ENCODE data around the gene SLC35F1. TPM values are rescaled to one million over a fixed set of nuclear protein-coding genes. Genes with fewer than 3 reads are reported as not detected.
A peak's percentile ranks its signal among the peaks of the same experiment; 100 is the strongest.

SLC35F1 gene
- total and polyA plus RNA-seq, 9 of the 15 experiments (the other 6 are each of a cell fraction or from before 2014, with no cell fraction given), result 0.03 to 0.06 TPM; not detected in 7

GRCh38 chr6:118152524-118152923 is 245.5 kb downstream of the SLC35F1 start (continued):
- TF ChIP-seq TFE3 (CRISPR knock-in tag; IDR thresholded peaks at IDR 0.05) (peak; percentile 74), TCF7 (IDR thresholded peaks at IDR 0.05; ENCODE audit: borderline replicate concordance) (no peak), USF2 (CRISPR knock-in tag; IDR thresholded peaks at IDR 0.05) (peak; percentile 33; the same call in 1 of the 2 replicates), PRPF4 (IDR thresholded peaks at IDR 0.05; ENCODE audit: insufficient read depth, low read depth, low read length, poor library complexity, severe bottlenecking) (no peak), ZNF785 (CRISPR knock-in tag; IDR thresholded peaks at IDR 0.05) (no peak)

GRCh38 chr6:118161343-118161742 is 254.3 kb downstream of the SLC35F1 start:
- no peak for FAIRE-seq
- no peak overlapping the region for H3K4me2 ChIP-seq (ENCODE audit: insufficient read depth, low read length)
- no peaks in the 10 kb centered on the region for H4K20me1 ChIP-seq (replicated peaks; ENCODE audit: control insufficient read depth, insufficient read depth, low read length)
- no TSS peak for BruUV-seq (replicated peaks)
- 0% methylated on average over 1 of the region's 1 CpG for WGBS (ENCODE audit: insufficient coverage, low coverage, missing lambda C conversion rate)
- in situ Hi-C loops (cut with MboI) (no loop called here), intact Hi-C loops (cut with micrococcal nuclease) (no loop called here)
- no peaks in the 10 kb centered on the region for H3K9me1 ChIP-seq (ENCODE audit: control insufficient read depth, insufficient read depth, low read length)
- H3K9me3 ChIP-seq (replicated peaks; ENCODE audit: control insufficient read depth, insufficient read depth, low read depth, low read length), result no peaks in the 10 kb centered on the region
- POLR2A ChIA-PET, result interaction anchor here (0.6 kb wide), 1 partner anchor 1179 kb away, joined by 3 read pairs; no protein-coding TSS in a partner anchor
- no peaks in the 10 kb centered on the region for H3K4me1 ChIP-seq (replicated peaks in 1 of 2; ENCODE audit: control insufficient read depth in 2 of 2, insufficient read depth in 2 of 2, low read length in 2 of 2)
- no peak overlapping the region for H3K4me3 ChIP-seq
- CTCF ChIA-PET (ENCODE audit: low intra/inter-chr PET ratio), result interaction anchor here (0.7 kb wide), 1 partner anchor 9 kb away, joined by 3 read pairs; no protein-coding TSS in a partner anchor
- TF ChIP-seq PTBP1 (IDR thresholded peaks at IDR 0.05; ENCODE audit: low read depth, low read length), result no peak
- TF ChIP-seq ATF3 (IDR thresholded peaks at IDR 0.05), result no peak
- no peak for TF ChIP-seq ATF3 (CRISPR knock-in tag; conservative IDR thresholded peaks at IDR 0.05)
- no peak for TF ChIP-seq BCL6 (CRISPR knock-in tag; IDR thresholded peaks at IDR 0.05)
- TF ChIP-seq MLLT1 (IDR thresholded peaks at IDR 0.05), result no peak
- TF ChIP-seq MCM5 (IDR thresholded peaks at IDR 0.05; ENCODE audit: low read depth), result no peak
- no peak for TF ChIP-seq ZNF347 (CRISPR knock-in tag; IDR thresholded peaks at IDR 0.05; ENCODE audit: low read depth)
- TF ChIP-seq ZNF224 (CRISPR knock-in tag; IDR thresholded peaks at IDR 0.05), result no peak
- TF ChIP-seq ETV1 (tag; conservative IDR thresholded peaks at IDR 0.05; ENCODE audit: low read depth), result no peak
- H3K27ac ChIP-seq (ENCODE audit: extremely low read depth, low read depth, low read length), result no peak overlapping the region
- no peak overlapping the region for H3K9ac ChIP-seq (ENCODE audit: insufficient read depth in 1 of 2, low read depth in 2 of 2, low read length in 2 of 2)
- ATAC-seq, result no peak
- H2AFZ ChIP-seq (ENCODE audit: low read depth, low read length), result no peak overlapping the region
- no peak for DNase-seq (ENCODE audit: extremely low read depth in 1 of 4, low spot score in 3 of 4)
- H3K79me2 ChIP-seq (ENCODE audit: control insufficient read depth, insufficient read depth, low read length), result no peaks in the 10 kb centered on the region
- H3K27me3 ChIP-seq (ENCODE audit: control insufficient read depth in 2 of 2, insufficient read depth in 2 of 2, low read length in 2 of 2), result no peaks in the 10 kb centered on the region
- no peaks in the 10 kb centered on the region for H3K36me3 ChIP-seq (ENCODE audit: control insufficient read depth, insufficient read depth, low read length)
